ENCODE measurements around the gene PSG2.
"Not testable (repeated sequence)": the region's sequence is repeated elsewhere in the genome, so short reads cannot be mapped to it uniquely, and the experiment has no call there.

Gene PSG2

GRCh38 chr19:43077881-43078280 is 4.6 kb downstream of the PSG2 start:
- not testable (repeated sequence) for DNase-seq (ENCODE audit: low read depth)

- not testable (repeated sequence) for DNase-seq (ENCODE audit: low read depth)
Observed at GRCh38 chr19:43062418-43062817, 20.1 kb downstream of the PSG2 start.

GRCh38 chr19:43061326-43061725 is 21.2 kb downstream of the PSG2 start:
- not testable (repeated sequence) for DNase-seq (ENCODE audit: low read depth)

GRCh38 chr19:43060254-43060653 is 22.2 kb downstream of the PSG2 start:
- not testable (repeated sequence) for DNase-seq (ENCODE audit: low read depth)

GRCh38 chr19:43059482-43059881 is 23.0 kb downstream of the PSG2 start:
- DNase-seq (ENCODE audit: low read depth): not testable (repeated sequence)

- DNase-seq (ENCODE audit: low read depth): not testable (repeated sequence)
Observed at GRCh38 chr19:43058440-43058839, 24.1 kb downstream of the PSG2 start.

- not testable (repeated sequence) for DNase-seq (ENCODE audit: low read depth)
Observed at GRCh38 chr19:43047966-43048365, 34.5 kb downstream of the PSG2 start.

- not testable (repeated sequence) for DNase-seq (ENCODE audit: low read depth)
Observed at GRCh38 chr19:43046578-43046977, 35.9 kb downstream of the PSG2 start.

GRCh38 chr19:43043492-43044180 is 38.9 kb downstream of the PSG2 start:
- DNase-seq (ENCODE audit: low read depth): not testable (repeated sequence)

GRCh38 chr19:43031645-43032044 is 50.9 kb downstream of the PSG2 start:
- DNase-seq (ENCODE audit: low read depth): not testable (repeated sequence)

- no peak for DNase-seq (ENCODE audit: low read depth)
Observed at GRCh38 chr19:43028866-43029265, 53.6 kb downstream of the PSG2 start.

- not testable (repeated sequence) for DNase-seq (ENCODE audit: low read depth)
Observed at GRCh38 chr19:43027985-43028384, 54.5 kb downstream of the PSG2 start.

GRCh38 chr19:43027061-43027460 is 55.4 kb downstream of the PSG2 start:
- not testable (repeated sequence) for DNase-seq (ENCODE audit: low read depth)

GRCh38 chr19:43026369-43026768 is 56.1 kb downstream of the PSG2 start, which contains the start of gene PSG11:
Gene PSG11, minus strand, starts transcription at chr19:43026469. Its CDS starts 97 bp downstream, at chr19:43026372.
- not testable (repeated sequence) for DNase-seq (ENCODE audit: low read depth)

GRCh38 chr19:43022098-43022497 is 60.4 kb downstream of the PSG2 start:
- DNase-seq (ENCODE audit: low read depth): not testable (repeated sequence)

GRCh38 chr19:43021629-43022028 is 60.9 kb downstream of the PSG2 start:
- DNase-seq (ENCODE audit: low read depth): not testable (repeated sequence)

GRCh38 chr19:43019588-43019987 is 62.9 kb downstream of the PSG2 start:
- not testable (repeated sequence) for DNase-seq (ENCODE audit: low read depth)
